Measurements from ENCODE around the gene PPP3R2.
A peak's percentile ranks its signal among the peaks of the same experiment; 100 is the strongest.
"Not testable (repeated sequence)": the region's sequence is repeated elsewhere in the genome, so short reads cannot be mapped to it uniquely, and the experiment has no call there.

Gene PPP3R2

DNA sequence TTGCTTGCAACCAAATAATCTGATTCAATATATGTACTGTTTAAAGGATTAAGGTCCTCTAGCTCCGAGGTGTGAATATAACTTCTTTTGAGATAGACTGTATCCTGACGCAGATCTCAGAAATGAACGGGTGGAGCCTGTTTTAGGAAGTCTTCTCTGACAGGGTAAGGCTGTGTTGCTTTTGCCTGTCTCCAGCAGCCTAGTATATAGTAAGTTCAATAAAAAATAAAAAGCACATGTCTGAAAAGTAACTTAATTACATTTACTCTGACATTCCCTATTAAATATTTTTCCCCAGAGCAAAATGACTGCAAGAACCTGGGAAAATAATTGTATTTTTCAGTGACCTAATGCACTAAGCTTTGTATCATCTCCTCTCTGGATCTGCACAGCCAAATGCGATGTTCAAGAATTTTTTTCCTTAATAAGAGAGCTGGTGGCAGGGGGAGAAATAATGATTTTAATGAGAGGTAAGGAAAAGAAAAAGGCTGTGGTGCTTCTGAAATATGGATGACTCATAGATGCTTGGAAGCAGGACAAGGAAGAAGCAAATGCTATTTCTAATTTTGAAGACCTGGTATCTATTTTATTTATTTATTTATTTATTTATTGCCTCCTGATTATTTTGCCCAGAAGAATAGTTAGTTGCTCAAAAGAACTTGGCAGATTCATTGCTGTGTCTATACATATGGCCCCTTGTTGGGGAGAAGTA, 7.3 kb downstream of the PPP3R2 start:
- DNase-seq (ENCODE audit: low spot score), result no peak

DNA sequence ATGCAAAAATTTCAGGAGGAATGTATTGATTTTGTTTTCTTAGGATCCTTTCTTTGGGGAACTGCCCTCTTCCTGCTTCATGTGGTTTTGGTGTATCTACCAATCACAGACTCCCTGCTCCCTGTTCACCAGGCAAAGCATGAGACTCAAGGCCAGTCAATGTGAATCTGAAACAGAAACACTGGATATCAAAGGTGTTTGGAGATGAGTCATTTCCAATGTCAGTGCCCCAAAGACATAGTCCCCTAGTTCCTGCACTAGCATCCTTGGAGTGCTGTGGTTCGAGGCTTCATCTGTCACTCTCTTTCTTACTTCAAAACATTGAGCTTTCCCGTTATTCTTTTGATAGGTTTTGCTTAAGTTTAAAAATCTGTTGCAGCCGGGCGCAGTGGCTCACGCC, 8.1 kb downstream of the PPP3R2 start:
- peak; percentile 74 for DNase-seq (ENCODE audit: low spot score)

DNA sequence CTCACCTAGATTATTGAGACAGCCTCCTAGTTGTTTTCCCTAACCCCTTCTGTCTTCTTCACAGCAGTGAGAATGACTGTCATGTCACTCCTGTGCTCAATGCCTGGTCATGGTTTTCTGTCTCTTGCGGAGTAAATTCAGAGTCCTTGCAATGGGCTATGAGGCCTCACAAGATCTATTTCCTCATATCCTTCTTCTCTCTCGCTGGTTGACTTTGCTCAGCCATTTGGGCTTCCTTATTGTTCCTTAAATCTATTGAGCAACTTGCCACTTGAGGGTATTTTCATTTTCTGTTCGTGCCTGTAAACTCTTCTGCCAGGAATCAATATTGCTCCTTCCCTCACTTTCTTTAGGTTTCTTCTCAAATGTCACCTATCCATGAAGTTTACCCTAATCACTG, 9.0 kb downstream of the PPP3R2 start:
- DNase-seq (ENCODE audit: low spot score), result no peak

DNA sequence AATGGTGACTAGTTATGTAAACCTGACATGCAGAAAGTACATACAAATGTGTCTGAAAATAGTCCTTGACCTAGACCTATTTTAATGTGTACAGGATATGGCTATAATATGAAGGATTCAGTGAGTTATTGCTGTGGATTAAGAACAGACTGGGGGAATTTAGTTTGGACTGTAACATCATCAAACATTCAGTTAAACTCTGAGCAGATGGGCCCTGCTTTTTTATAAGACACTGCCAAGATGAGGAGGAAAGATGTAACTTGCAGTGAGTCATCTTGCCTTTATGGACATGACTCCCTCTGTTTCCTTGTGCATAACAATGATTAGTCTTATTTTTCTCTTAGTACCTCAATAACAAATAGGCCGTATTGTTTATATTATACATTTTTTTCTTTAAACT, 12.2 kb downstream of the PPP3R2 start:
- DNase-seq (ENCODE audit: low spot score), result no peak

DNA sequence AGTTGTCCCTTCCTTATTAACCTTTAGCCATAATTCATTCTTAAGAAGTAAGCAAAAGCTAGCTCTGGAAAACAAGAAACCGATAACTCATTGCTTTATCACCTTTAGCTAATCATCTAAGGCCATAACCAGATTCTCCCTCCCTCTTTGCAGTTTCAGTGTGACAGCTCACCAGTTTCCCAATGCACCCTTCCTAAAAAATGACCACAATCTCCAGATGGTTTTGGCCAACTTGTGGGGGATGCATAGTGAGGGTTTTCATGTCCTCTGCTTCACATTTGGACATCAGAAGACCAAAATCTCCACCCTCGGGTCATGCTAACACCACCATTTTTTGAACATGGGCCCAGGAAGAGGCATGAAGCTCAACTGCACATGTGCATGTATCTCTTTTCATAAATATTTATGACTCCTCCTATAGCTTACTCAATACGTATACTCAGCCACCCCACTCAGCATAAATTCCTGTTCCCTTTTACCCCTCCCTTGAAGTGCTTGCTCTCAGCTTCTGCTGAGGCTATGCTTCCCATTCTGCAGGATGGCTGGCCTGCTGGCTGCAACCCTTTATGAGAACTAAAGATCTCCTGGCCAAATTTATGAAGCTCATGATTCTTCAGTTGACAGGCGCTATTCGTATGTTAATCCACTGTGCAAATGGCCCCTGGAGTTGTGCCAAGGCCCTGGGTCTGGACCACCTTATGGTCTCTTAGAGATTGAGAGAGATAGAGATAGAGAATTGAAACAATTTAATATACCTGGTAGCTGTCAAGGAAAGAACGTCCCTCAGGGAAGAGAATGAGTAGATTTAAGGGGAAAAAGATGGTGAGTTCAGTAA, 14.8 kb downstream of the PPP3R2 start:
- DNase-seq (ENCODE audit: low spot score), result no peak

DNA sequence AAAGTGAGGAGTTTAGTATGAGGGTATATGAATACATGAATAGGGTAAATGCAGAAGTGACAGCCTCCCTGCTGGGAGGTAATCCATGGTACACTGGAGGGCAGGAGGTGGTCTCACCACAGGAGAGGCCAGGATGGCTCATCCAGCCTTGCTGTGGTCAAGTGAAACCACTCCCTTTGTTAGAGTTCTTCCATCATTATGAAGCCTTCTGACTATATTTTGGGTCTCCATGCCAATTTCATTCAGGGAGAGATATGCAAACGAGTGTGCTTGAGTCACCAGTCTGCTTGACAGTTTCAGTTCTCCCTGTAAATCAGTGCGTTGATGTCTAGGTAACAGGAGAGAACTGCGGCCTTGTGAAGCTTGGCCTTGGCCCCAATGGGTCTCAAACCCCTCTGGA, 16.4 kb downstream of the PPP3R2 start:
- DNase-seq (ENCODE audit: low spot score), result no peak

DNA sequence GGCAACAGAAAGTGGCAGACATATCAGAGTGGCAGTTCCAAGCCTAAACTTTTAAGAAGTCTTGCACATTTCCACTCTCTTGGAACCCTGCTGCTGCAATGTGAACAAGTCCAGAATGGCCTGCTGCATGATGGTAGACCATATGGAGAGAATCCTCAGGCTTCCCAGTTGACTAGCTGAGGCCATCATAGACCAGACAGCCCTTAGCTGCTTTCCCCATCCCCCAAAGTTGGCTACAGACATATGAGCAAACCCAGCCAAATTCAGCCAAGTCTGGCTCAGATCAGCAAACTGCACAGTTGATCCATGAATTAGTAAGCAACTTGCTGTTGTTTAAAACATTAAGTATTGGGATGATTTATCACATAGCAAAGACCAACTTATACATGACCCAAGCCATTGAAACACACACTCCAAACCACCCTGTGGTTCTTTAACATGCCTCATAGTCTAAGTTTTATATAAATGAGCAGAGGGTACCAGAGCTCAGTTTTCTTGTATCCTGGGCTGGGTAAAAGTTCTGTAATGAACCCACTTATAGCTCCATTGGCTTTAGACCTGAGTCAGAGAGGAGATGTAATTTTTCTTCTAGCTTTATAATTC, 19.9 kb downstream of the PPP3R2 start:
- DNase-seq (ENCODE audit: low spot score), result no peak

DNA sequence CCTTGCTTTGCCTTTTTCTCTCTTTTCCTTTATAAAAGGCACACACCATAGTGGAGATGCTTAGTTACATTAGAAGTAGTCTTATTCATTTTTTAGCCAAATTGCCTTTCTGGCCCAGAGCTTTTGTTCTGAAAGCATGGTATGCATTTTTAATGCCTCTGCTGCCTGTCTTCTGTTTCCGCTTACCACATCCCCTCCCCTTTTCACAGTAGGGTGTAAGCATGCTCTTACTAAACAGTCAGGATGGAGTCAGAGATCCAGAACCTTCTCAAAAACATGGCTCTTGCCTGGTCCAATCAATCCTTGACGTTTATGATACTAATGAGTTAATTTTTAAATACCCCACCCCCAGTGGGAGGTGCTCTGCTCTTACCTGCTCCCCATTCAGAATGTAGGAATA, 22.5 kb downstream of the PPP3R2 start:
- DNase-seq (ENCODE audit: low spot score), result no peak

DNA sequence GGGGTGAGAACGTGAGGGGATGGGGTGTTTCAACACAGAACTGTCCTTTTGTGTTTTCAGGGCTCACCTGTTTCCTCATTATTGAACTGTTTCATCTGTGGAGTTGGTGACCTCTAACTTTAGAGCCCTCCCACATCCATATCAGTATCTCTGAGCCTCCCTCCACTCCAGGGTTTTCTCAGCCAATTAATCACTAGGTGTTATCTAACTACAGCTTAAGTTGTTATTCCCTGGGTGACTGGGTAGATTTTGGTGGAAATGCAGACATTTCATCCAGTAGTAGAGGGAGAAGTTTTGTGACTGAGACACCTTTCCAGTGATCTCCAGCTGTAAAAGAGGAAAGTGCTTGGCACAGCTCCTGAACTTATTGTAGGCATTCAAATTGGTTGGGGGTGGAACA, 23.7 kb downstream of the PPP3R2 start:
- no peak for DNase-seq (ENCODE audit: low spot score)

DNA sequence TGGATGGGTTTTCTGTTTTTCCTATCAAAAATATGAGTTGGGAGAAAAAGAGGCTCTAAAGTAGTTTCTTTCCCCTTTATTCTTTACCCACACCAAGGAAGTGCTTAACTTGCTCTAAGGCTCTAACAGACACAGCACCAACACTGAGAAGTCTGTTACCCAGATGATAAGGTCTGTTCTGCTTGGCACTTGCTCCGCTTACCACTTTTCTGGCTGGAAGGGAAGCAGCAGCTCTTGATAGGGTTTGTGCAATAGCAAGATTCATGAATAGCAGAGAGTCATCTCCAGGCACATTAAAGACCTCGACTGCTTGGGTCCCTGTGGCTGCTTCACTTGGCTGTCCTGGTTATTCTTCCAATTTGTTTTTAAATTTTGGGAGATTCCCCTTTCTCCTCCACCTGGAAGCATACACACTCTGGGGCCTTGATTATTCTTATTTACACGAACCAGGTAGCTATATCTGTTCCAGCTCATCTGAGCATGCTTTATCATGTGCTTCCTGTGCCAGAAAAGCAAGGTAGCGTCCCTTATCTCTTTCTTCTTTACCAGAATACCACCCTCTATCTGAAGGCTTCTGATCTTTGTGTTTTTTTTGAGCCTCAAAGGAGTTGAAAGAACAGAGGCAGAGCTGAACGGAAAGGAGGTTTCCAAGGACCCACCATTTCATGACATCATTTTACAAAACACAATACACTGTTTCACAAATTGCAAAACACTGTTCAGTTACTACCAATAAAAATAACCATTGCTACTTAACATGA, 24.8 kb downstream of the PPP3R2 start:
- DNase-seq (ENCODE audit: low spot score), result no peak

DNA sequence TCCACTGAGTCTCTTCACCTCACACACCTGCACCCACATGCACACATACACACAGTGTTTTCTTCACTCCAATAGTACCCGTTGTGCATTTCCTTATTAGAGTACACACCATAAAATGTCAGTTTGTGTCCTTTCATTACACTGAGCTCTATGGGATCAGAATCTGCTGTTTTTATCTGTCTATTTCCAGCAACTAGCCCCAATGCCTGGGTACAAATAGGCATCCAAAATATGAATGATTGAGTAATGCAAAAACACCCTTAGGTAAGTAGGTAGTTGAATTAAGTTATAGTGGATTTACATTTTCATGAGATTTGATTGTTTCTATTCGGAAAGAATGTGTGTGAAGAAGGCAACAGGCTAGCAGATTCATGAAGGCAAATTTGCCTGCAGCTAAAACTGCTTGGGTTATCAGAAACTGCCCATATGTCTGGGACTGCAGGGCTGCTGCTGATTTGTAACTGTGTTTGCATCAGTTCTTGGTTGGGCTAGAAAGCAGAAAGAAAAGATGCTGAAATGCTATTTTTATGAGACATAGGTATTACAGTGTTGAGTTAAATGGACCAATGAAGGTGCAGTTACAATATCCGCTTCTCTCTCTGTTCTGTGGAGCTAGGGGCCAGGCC, 26.9 kb downstream of the PPP3R2 start:
- no peak for DNase-seq (ENCODE audit: low spot score)

DNA sequence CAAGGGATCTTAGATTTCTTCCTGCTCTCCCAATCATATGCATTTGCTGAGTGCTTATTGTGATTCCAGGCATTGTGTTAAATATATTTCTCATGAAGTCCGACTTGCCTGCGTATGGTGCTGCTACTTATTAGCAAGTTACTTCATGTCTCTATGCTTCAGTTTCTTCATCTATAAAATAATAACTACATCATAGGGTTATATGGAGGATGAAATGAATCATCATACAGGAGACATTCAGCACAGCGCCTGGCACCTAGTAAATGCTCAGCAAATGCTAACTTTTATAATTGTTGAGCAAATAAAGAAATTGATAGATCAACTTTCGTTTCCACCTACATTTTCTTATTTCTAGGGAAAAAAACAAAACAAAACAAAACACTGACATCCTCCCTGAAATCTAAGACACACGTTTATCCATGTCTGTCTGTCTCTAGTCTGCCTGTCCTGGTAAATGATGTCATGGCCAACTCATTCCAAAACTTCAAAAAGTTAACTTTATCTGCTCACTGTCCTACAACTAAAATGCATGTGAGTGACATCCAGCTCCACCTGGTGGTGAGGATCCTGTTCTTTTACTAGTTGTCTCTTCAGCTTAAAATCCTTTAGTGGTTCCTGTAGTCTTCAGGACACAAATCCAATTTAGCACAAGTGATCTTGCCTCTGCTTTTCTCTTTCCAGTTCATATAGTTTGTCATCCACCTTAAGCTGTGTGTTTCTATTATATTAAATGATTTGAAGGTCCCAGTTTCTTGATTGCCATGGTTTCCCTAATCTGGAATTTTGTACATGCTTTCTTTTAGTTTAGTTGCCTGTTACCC, 27.7 kb downstream of the PPP3R2 start:
- peak; percentile 47 for DNase-seq (ENCODE audit: low spot score)

DNA sequence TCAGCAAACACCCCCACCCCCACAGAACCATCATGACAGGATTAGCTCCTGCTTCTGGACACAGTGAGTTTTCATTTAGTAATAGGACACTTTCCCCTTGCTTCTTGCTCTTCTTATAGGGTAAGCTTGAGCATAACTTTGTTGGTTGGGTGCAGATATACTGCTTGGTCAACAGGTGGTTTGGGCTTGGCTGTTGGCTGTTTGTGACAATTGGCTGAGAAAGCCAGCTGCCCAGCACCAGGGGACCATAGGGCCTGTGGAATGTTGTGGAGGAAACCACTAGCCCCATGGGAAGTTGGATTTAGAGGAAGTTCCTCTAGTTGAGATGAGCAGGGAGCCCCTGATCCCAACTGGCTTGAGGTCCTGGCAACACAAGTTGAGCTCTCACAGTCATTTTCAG, 30.5 kb downstream of the PPP3R2 start:
- DNase-seq (ENCODE audit: low spot score), result no peak

DNA sequence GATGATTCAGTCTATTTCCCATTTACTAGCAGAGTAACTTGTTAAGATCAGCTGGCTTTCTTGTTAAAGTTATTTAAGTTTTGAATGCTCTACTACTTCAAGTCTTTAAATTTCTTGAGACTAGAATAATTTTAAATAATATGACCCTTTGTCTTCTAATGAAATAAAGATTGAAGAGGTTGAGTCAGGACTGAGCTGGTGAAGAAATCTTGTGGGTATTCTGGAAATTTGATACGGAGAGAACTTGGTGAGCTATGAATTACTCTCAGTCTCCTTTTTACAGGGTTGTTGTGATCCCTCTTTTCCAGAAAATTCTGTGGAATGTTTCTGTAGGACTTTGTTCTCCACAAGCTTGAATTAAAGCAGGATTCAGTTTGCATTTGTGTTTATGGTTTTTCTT, 31.8 kb downstream of the PPP3R2 start:
- DNase-seq (ENCODE audit: low spot score), result no peak

DNA sequence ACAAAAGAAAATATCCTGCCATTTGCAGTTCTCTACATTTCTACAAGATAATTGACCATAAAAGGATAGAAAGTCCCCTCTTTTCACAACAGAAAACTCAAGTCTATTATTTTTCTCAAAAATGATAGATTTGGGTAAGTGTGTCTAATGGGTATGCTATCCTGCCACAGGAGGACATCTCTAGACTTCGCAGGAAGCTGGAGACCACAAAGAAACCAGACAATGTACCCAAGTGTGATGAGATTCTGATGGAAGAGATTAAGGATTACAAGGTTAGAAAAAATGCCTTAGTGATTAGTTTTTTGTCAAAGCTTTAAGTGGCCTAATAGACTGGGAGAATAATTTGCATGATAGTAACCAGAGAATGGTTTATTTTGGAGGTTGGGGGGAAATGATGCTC, 33.0 kb downstream of the PPP3R2 start:
- no peak for DNase-seq (ENCODE audit: low spot score)

DNA sequence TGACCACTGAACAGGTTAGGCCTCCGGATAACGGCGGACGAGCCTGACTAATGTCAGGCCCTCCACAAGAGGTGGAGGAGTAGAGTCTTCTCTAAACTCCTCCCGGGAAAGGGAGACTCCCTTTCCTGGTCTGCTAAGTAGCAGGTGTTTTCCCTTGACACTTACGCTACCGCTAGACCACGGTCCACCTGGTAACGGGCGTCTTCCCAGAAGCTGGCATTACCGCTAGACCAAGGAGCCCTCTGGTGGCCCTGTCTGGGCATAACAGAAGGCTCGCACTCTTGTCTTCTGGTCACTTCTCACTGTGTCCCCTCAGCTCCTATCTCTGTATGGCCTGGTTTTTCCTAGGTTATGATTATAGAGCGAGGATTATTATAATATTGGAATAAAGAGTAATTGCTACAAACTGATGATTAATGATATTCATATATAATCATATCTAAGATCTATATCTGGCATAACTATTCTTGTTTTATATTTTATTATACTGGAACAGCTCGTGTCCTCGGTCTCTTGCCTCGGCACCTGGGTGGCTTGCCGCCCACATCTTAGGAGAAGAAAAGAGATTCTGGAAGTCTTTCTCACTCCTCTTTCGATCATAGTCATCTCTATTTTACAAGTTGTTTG, 45.2 kb downstream of the PPP3R2 start:
- DNase-seq (ENCODE audit: low spot score), result not testable (repeated sequence)

DNA sequence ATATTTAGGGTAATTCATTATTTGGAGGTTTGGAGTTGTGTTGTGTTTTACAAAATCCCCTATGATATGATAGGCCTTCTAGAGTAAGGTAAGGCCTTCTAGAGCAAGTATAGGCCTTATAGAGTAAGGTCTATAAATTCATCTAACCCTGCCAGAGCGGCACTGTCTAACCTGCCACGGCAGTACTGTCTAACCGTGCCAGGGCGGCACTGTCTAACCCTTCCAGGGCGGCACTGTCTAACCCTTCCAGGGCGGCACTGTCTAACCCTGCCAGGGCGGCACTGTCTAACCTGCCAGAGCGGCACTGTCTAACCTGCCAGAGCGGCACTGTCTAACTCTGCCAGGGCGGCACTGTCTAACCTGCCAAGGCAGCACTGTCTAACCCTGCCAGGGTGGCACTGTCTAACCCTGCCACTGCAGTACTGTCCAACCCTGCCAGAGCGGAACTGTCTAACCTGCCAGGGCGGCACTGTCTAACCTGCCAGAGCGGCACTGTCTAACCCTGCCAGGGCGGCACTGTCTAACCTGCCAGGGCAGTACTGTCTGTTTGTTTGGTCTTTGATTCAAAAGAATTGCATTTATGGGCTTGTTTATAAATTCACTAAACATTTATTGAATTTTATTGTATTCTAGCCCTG, 51.6 kb downstream of the PPP3R2 start:
- no peak for DNase-seq (ENCODE audit: low spot score)

Measured in activated CD4-positive, alpha-beta T cell treated with anti-CD3 and anti-CD28 coated beads, Interleukin-2, Interleukin-4, amounts not matched to agents 100 ng/mL and 50 ng/mL, durations not matched to agents 16 hours and 8 hours (primary cell).